ENCODE data around the gene OTX1.
"Not testable (repeated sequence)": the region's sequence is repeated elsewhere in the genome, so short reads cannot be mapped to it uniquely, and the experiment has no call there.

The OTX1 gene

GRCh38 chr2:63058144-63058920 is 7.7 kb downstream of the OTX1 start:
- in situ Hi-C loops (cut with MboI; ENCODE audit: low sequenced_read_pairs) = no loop called here

DNA sequence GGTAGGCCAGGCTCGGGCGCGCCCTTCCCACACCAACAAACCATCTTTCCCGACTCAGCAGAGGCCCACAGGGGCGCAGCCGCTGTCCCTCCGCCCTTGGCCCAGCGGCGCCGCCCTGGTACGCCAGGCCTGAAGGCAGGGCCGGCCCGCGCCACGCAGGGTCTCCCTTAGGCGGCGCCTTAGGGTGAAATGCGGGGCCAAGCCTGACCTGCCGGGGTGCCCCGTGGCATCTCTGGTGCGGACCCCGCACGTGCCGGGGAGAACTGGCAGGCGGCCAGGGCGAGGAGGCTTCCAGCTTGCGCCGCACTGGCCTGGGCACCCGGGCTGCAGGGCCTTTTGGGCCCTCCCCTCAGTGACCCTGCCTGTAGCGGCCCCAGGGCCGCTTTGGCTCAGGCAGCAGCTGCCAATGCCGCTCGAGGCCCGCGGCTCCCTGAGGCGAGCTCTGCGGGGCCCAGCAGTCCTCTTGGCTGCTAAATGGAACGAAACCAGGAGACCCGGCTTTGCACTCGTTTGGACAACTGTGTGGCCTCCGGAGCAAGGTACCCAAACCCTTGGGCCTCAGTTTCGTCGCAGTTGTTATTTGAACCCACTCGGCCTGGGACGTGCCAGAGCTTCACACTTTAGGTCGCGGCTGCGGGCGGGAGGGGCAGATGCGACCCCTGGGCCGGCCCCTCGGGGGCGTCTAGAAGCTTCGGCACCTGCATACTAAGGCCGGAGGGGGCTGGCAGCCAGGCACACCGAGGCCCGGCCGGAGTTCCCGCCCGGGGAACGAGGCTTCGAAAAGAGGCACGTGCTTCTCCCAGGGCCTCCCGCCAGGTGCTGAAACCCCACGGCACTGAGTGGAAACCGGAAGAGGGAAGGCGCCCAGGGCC is 8.5 kb downstream of the OTX1 start:
- in situ Hi-C loops (cut with MboI; ENCODE audit: low sequenced_read_pairs) = no loop called here

GRCh38 chr2:63059793-63060471 is 9.3 kb downstream of the OTX1 start:
- in situ Hi-C loops (cut with MboI; ENCODE audit: low sequenced_read_pairs) = no loop called here

DNA sequence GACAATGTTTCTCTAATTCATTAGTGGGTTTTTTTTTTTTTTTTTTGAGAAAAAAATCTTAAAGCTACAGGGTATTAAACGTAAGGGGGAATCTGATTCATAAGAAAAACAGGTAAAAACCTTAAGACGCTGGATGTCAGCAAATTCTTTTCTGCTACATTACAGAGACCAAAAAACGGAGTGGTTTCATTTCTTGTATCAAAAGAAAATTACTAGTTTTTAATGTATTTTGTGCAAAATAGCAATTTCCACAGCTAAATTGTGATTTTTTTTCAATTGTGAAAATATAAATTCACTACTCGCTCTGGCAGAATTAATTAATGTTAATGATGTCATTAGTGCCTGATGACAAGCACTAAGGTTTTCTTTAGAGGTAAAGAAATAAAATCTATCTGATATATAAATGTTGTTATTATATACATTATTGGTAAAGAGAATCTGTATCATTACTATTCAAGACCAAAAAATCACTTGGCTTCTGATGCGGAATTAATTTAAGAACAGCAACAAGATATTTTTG is 9.9 kb downstream of the OTX1 start:
- in situ Hi-C loops (cut with MboI; ENCODE audit: low sequenced_read_pairs) = no loop called here

DNA sequence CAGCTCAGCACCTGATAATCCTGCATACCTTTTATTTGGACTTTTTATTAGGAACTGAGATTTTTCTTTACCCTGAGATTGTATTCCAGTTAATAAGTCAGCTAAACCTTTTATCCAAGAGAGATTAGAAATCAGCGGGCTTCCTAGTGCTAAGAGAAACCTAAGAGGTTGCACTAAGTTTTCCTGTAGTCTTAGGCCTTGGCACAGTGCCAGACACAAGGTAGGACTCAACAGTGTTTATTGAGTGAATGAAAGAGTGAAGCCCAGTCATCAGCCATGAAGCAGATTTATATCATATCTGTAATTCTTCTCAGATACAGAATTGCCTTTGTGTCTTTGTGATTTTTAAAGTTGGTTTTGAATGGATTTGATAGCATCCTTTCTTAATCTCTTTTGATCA is 13.6 kb downstream of the OTX1 start:
- in situ Hi-C loops (cut with MboI; ENCODE audit: low sequenced_read_pairs) = no loop called here

DNA sequence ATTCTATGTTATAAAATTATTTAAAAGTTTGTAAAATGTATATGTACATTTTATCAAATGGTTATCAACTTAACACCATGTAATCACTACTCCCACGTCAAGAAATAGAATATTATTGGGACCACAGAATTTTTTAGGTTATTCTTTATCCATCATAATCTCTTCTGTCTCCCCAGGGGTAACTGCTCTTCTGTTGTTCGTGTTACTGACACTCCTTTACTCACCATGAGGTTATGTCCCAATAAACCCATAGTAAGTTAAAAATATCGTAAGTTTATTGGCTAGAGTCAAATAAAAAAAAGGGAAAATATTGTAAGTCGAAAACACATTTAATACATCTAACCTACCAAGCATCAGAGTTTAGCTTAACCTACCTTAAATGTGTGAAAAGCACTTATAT is 14.0 kb downstream of the OTX1 start:
- in situ Hi-C loops (cut with MboI; ENCODE audit: low sequenced_read_pairs) = no loop called here

DNA sequence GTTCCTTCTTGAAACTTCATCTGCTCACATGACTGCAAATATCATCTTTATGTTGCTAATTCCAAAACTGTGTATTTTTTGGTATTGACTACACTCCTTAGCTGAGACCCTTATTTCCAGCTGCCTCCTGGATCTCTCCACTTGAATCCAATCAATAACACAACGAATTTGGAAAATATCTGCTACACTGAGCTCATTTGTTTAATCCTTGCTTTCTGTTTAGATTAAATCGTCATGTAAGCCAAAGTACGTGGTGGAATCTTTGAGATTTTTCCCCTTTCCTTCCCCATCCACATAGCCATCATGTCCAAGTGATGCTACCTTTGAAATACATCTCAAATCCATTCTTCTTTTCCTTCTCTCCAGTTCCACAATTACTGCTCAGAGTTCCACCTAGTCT is 15.6 kb downstream of the OTX1 start:
- in situ Hi-C loops (cut with MboI; ENCODE audit: low sequenced_read_pairs) = no loop called here

- in situ Hi-C loops (cut with MboI; ENCODE audit: low sequenced_read_pairs) = no loop called here
Observed at GRCh38 chr2:63066838-63067237, 16.2 kb downstream of the OTX1 start.

GRCh38 chr2:63071664-63072063 is 21.0 kb downstream of the OTX1 start:
- in situ Hi-C loops (cut with MboI; ENCODE audit: low sequenced_read_pairs) = no loop called here

DNA sequence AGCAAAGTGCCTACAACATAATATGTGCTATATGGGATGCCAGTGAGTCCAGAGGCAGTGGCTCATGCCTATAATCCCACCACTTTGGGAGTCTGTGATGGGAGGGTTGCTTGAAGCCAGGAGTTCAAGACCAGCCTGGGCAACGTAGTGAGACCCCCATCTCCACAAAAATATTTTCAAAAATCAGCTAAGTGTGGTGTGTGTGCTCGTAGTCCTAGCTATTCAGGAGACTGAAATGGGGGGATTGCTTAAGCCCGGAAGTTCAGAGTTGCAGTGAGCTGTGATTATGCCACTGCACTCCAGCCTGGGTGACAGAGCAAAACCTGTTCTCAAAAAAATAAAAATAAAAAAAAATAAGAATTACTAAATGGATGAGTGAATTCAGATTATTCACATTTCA is 23.4 kb downstream of the OTX1 start:
- in situ Hi-C loops (cut with MboI; ENCODE audit: low sequenced_read_pairs) = no loop called here

- in situ Hi-C loops (cut with MboI; ENCODE audit: low sequenced_read_pairs) = not testable (repeated sequence)
Observed at GRCh38 chr2:63074399-63074798, 23.8 kb downstream of the OTX1 start.

- in situ Hi-C loops (cut with MboI; ENCODE audit: low sequenced_read_pairs) = no loop called here
Observed at GRCh38 chr2:63078852-63079606, 28.4 kb downstream of the OTX1 start.

DNA sequence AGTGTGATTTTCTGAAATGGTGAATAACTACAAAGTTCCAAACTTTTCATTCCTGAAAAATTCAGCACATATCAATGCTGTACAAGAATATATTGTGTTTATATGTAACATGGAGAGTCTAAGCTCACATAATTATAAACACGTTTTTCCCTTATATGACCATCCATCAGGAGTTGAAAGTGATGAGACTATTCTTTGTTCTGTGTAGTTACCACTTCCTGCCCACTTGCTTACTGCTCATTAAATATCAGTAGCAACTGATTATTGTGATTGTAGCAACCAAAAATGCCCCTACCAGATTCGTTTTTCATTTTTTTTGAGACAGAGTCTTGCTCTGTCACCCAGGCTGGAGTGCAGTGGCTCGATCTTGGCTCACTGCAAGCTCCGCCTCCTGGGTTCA is 30.8 kb downstream of the OTX1 start:
- in situ Hi-C loops (cut with MboI; ENCODE audit: low sequenced_read_pairs) = no loop called here

- in situ Hi-C loops (cut with MboI; ENCODE audit: low sequenced_read_pairs) = no loop called here
Observed at GRCh38 chr2:63086687-63087086, 36.1 kb downstream of the OTX1 start.

DNA sequence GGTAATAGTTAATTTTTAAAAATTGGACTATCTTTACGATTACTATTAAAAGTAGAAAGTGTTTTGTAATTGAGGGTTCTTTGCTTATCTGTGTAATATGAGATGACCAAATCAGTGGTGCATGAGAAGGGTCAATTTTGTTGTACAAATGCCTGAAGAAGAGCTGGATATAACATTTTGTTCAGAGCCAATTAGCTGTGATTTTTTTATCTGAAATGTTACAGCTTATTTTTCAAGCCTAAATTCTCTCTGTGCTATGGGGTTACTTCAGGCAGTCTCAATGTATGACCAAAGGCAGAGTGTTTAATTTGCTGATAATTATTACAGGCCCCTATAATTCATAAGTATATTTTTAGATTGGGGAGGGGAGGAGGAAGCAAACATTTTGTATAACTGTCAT is 41.8 kb downstream of the OTX1 start:
- in situ Hi-C loops (cut with MboI; ENCODE audit: low sequenced_read_pairs) = no loop called here

GRCh38 chr2:63092857-63093256 is 42.2 kb downstream of the OTX1 start:
- in situ Hi-C loops (cut with MboI; ENCODE audit: low sequenced_read_pairs) = no loop called here

GRCh38 chr2:63093502-63093901 is 42.9 kb downstream of the OTX1 start:
- in situ Hi-C loops (cut with MboI; ENCODE audit: low sequenced_read_pairs) = no loop called here

DNA sequence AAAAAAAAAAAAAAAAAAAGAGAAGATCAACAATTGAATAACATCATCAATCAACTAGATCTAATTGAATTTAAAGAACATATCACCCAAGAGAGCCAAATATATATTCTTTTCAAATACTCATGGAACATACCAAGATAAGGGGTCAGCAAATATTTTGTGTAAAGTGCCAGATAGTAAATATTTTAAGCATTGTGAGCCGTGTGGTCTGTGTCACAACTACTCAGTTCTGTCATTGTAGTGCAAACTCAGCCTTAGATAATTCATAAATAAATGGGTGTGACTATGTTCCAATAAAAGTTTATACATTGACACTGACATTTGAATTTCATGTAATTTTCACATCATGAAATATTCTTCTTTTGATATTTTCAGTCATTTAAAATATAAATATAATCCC is 45.9 kb downstream of the OTX1 start:
- in situ Hi-C loops (cut with MboI; ENCODE audit: low sequenced_read_pairs) = no loop called here

DNA sequence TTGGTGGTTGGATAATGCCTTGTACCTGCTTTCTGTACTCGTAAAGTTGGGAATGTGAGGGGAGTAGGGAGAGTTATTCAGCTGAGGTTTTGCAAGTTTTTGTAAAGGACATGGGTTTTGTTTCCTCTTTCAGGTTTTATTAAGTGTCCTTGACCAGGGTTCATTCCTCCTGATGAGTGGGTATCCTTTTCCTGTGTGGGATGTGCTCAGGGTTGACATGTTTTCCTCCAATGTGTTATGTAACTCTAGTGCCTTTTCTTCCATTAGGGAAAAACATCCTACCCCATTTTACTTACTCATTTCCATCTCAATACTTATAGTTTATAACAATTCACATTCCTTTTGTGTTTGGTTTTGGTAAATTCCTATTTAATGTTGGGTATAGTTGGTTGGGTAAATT is 48.4 kb downstream of the OTX1 start:
- in situ Hi-C loops (cut with MboI; ENCODE audit: low sequenced_read_pairs) = no loop called here

- in situ Hi-C loops (cut with MboI; ENCODE audit: low sequenced_read_pairs) = no loop called here
Observed at GRCh38 chr2:63101954-63102353, 51.3 kb downstream of the OTX1 start.

GRCh38 chr2:63104482-63104881 is 53.9 kb downstream of the OTX1 start:
- in situ Hi-C loops (cut with MboI; ENCODE audit: low sequenced_read_pairs) = no loop called here

Measured in HL-60/S4 treated with retinoic acid at 250 ng/mL for 4 days and 3 days (cell line).